GM18517 (cell line): ENCODE data around the gene ERCC1.
A peak's percentile ranks its signal among the peaks of the same experiment; 100 is the strongest.

Source experiments
- ATAC-seq: cut with Tn5 transposase; IDR thresholded peaks from one replicate; pipeline ENCODE4 v1.9.1; 2021; ENCODE audit warnings: mild to moderate bottlenecking, moderate library complexity; ENCODE audit not compliant: unreplicated experiment

Gene ERCC1

GRCh38 chr19:45370410-45371204, 53.1 kb downstream of the ERCC1 start, which contains the start of gene ERCC2:
Gene ERCC2 (minus strand): TSS chr19:45370573. CDS start chr19:45370540, 33 bp downstream.
- peak; percentile 89 for ATAC-seq

DNA sequence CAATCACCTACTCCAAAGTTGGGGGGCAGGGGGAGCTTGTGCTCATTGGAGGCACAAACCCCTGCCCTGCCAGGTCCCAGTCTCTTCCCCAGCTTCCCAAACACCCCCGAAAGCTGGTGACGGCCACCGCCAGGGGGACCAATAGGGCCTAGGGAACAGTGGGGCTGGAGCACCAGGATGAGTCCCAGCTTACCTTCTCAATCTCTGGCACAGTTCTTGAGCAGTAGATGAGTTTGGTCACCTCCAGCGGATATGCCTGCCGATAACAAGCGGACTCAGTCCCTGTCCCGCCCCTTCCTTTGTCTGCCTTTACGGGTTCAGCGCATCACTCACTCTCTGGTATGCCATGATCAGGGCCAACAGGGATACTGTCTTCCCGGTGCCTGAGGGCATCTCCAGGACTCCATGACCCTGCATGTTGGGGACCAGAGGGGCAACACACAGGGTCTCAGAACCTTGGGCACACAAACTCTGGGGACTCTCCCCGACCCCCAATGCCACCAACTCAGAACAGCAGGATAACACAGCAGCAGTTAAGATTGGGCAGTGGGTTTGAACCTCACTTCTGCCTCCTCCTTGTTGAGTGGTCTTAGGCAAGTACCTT, 54.9 kb downstream of the ERCC1 start:
- no peak for ATAC-seq

GRCh38 chr19:45368127-45368526, 55.6 kb downstream of the ERCC1 start:
- no peak for ATAC-seq

GRCh38 chr19:45364696-45365095, 59.0 kb downstream of the ERCC1 start:
- no peak for ATAC-seq

- no peak for ATAC-seq
Measured at GRCh38 chr19:45363861-45364459, 59.8 kb downstream of the ERCC1 start.

DNA sequence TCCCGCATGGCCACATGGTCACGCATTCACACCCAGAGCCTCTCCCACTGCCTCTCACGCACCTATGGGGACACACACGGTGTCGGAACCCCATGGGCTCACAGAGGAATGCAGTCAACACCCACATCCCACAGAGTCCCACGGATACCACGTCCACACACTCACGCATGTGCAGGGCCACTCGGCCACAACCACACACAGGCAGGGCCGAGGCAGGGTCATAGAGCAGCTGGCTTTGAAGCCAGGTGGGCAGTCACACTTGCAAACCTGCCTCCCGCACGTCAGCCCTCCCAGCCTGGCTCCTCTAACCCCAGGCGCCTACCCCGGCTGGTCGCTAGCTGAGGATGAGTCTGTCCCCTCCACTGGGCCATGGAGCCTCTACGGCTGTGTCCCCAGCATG, 61.4 kb downstream of the ERCC1 start:
- ATAC-seq = no peak

- no peak for ATAC-seq
Measured at GRCh38 chr19:45361608-45362007, 62.1 kb downstream of the ERCC1 start.

GRCh38 chr19:45358213-45358792, 65.4 kb downstream of the ERCC1 start:
- no peak for ATAC-seq

- ATAC-seq = no peak
Measured at GRCh38 chr19:45357445-45357783, 66.3 kb downstream of the ERCC1 start.
